GM19395 (cell line): ENCODE measurements around the gene ZNF565.
"Not testable (repeated sequence)": the region's sequence is repeated elsewhere in the genome, so short reads cannot be mapped to it uniquely, and the experiment has no call there.

ENCODE experiments used
- ATAC-seq: cut with Tn5 transposase; IDR thresholded peaks from one replicate; pipeline ENCODE4 v1.9.1; 2021; ENCODE audit warnings: mild to moderate bottlenecking, moderate library complexity; ENCODE audit not compliant: unreplicated experiment

ZNF565 gene

GRCh38 chr19:36152019-36152351 is 62.5 kb downstream of the ZNF565 start:
- ATAC-seq: no peak

DNA sequence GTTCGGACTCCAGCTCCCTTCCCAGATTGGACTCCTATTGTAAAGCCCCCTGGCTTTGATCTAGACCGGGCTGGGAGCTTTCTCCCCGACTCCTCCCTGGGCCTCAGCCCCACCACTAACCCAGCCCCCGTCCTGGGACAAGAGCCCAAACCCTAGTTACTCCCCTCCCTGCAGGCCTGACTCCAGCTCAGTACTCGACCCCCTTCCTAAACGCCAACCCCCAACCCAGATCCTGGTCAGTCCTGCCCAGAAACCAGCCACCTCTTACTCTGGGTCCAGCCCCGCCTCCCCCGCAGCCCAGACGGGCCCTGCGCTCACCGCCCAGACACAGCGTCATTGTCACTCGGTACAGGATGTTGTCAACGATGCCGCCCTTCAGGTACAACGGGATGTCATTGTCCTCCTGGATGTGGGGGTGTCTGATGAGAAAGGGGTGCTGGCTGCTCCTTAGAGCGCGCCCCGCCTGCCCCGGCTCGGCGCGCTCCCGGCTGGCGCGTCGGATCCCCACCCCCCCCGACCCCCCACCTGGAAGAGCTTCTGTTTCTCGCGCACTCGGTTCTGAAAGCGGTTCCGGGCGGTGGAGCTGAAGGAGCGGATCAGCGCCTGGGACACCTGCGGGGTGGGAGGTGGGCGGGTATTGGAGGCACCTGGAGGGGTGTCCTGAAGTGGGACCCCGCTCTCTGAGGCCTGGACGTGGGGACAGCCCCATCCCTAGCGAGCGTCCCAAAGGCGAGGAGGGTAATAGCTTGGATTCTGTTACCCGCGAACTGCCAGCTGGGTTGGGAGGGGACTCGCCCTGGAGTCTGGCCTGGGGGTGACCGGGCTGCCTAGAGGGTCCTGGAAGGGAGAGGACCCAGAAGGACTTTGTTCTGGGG is 63.1 kb downstream of the ZNF565 start:
- ATAC-seq: no peak

DNA sequence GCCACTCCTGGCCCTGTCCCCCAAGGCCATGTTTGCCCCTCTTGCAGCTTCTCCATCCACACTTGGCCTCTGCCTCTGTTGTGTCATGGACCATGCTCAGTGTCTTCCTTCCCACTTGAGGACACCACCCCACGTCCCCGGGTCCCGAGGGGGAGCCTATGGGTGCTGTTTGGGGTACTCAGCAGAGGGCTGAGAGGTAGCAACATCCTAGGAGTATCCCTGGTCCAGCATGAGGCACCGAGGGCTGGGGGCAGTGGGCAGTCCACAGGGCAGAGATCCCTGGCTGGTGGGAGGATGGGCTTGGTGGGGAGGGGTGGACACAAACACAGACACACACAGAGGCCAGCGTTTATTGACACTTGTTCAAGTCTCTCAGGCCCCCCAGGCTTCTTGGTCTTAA is 63.9 kb downstream of the ZNF565 start:
- no peak for ATAC-seq

- no peak for ATAC-seq
Measured at GRCh38 chr19:36149673-36150406, 64.6 kb downstream of the ZNF565 start.

DNA sequence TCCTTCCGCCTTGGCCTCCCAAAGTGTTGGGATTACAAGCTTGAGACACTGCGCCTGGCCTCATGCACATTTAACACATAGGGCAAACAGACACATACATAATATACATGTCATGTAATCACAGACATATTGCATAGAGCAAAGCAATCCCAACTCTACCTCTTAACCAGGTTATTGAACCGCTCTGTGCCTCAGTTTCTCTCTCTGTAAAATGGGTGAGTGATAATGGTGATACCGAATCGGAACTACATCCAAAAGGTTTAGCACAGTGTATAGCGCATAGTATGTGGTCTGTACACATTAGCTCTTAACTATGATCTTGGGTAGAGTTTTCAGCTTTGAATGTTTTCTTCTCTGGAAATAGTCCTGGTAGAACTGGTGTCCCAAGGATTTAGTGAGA is 69.8 kb downstream of the ZNF565 start:
- ATAC-seq: no peak

GRCh38 chr19:36142496-36142895 is 72.0 kb downstream of the ZNF565 start:
- no peak for ATAC-seq

GRCh38 chr19:36142046-36142445 is 72.4 kb downstream of the ZNF565 start:
- ATAC-seq: no peak

DNA sequence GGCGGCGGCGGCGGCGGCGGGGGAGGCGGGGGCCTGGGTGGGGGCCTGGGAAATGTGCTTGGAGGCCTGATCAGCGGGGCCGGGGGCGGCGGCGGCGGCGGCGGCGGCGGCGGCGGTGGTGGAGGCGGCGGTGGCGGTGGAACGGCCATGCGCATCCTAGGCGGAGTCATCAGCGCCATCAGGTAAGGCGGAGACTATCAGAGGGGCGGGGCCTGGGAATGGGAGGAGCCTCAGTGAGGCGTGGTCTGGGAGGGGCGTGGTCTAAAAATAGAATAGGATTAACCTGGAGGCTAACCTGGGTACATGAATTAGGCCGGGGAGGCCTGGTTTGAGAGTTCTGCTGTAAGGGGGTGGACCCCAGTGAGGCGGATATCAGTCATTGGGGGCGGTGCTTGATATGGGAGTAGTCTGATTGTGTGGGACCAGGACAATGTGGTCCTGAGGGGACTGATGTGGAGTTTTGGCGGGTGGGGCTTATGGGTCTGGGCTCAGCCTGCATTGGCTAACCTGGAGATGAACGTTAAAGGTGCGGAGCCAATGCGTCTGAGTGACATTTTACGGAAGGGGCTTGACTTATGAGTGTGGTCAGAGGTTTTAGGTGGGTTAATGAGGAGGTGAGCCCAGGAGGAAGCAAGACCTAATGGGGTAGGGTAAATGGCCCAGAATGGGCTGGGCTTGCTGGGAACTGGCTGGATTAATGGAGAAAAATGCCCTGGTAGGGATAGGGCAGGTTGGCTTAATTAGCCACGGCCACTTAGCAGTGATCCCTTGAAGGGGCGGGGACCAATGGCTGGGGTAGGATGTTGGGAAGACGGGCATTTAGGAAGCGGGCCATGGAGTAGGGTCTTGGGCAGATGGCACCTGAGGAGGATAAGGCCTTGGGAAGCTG is 73.2 kb downstream of the ZNF565 start:
- no peak for ATAC-seq

DNA sequence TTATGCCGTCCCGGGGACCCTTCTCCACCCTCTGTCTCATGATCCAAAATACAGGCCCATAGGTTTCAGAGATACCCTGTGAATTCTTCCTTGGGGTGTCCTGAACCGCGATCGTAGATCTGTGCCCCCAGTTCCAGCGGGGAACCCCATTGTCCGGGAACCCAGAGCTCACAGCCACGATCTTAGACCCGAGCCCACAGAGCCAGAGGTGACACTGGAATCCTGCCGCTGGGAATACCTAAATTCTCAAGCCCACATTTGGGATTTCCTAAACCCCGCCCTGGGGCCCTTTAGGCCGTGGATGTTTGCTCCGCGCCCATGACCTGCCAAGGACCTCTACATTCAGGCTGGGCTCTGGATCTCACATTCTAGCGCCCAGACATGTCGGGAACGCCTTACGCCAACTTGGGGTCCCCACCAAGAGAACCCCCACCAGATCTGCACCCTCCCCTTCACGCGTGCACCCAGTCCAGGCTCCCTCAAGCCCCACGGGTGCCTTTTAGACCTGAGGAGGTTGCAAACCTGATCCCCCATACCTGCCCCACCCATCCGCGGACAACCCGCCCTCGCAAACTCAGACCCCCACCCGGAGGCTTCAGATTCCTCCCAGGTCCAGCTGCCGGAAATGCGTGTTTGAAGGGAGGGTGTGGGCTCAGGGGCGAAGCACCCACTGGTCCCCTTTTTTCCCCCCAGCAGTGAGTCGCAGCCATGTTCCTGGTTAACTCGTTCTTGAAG is 74.0 kb downstream of the ZNF565 start:
- ATAC-seq: peak; percentile 21

DNA sequence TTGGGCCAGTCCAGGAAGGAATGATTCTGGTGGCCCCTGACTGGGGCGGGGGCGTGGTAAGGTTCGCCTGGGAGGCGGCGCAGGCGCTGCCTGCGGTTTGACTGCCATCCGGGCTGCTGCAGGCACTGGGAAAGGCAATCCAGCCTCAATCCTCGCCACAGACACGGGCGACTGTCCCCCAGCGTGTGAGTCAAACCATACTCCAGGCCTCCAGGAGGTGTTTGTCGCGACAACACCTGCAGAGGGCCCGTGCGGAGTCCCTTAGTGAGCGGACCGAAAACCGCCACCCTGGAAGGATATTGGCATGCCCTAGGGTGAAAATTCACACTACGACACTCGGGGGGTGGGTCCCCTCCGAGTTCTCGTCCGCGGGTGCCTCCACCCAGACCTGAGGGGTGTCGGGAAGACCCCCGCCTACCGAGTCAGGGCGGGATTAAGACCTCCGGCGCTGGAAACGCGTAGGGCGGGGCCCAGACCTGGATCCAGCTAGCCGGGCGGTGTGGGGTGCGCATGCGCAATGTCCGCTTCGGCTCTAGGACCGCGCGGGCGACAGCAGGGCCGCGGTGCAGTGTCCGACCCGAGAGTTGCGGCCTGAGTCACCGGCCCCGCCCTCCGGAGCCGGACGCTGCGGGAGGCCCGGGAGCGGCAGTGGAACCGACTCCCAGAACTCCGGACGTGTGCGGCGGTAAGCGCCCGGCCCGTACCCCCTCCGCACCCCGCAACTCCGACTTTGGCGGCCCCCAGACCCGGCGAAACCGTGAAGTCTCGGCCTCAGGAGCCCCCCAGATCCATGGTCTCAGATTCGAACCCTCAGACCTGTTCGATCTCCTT is 74.8 kb downstream of the ZNF565 start, which contains the start of gene CAPNS1:
CAPNS1 (plus strand) TSS at position 594 of the 831 bp plus-strand sequence. CDS start 946 bp downstream, outside the sequence.
- peak; percentile 85 for ATAC-seq

DNA sequence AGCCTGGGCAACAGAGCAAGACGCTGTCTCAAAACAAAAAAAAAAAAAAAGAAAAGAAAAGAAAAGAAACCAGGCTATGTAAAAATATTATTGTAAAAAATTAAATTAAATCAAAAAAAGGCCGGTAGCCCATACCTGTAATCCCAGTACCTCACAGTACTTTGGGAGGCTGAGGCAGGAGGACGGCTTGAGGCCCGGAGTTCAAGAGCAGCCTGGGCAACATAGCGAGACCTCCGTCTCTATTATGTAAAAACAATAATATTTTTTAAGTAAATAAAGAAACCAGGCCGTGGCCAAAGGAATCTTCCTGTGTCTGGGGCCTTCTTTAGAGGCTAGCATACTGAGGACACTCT is 75.4 kb downstream of the ZNF565 start:
- ATAC-seq: no peak

- no peak for ATAC-seq
Measured at GRCh38 chr19:36136964-36137686, 77.3 kb downstream of the ZNF565 start.

GRCh38 chr19:36134867-36135266 is 79.6 kb downstream of the ZNF565 start:
- ATAC-seq: not testable (repeated sequence)
